Myocyte (in vitro differentiated cells): Measurements from ENCODE around the gene SH3YL1. TPM values are rescaled to one million over a fixed set of nuclear protein-coding genes. Genes with fewer than 3 reads are reported as not detected.
A peak's percentile ranks its signal among the peaks of the same experiment; 100 is the strongest.

Experiments used
- DNase-seq: peaks from one replicate; pipeline ENCODE4 v3.0.0-alpha.2; 2012; ENCODE audit warnings: low read depth
- total RNA-seq: library from RNA; depleted of rRNA; stranded (reverse); fragments of >200 nt; gene quantifications from 2 replicates; pipeline ENCODE4 v1.2.3, GENCODE V29; 2014

The SH3YL1 gene
- total RNA-seq, 1 donor from 2014 or later = 48.7 TPM

DNA sequence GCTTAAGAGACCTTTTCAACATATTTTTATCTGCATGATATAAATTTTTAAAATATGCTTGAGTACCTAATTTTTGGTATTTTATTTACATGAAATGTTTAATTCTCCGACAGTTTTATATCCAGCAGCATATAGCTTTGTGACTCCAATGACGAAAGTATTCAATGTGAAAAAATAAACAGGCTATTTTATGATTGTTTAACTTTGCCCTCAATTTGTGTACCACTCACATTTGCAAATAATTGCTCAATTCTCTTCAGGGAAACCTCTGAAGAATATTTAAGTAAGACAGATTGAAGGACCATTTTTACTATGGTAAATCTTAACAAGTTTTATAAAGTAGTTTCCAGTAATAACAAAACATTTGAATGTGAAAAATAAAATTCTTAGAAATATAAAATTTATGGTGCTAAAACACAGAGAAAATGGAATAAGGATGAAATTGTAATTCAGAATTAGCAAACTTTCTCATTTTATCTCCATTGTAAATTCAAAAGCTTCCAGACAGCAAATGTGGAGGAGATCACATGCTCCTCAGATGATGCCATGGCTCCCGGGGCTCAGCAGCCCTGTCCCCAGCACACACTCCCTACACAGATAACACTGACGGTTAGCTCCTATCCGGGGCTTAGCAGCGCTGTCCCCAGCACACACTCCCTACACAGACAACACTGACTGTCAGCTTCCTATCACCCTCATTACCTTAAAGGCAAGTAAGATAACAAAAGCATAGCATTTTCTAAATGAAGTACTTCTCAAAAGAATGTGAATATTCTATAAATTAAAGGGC lies 39.7 kb downstream of the SH3YL1 start:
- DNase-seq = no peak

DNA sequence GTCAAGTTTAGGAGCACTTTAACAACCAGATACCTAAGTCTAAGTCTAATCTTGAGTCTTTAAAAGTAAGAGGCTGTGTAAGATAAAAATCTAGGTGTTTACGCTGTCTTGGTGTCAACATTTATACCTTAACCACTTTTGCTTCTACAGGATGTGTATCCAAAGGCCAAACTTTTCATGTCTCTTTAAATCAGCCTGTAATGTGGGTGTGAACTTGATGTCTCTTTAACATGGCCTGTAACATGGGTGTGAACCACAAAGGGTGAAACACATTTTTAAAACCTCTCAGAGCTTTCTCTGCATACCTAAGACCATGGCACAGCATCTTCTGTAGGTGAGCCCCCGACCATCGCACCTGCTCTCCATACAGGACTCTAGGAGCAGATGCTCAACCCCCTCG lies 40.4 kb downstream of the SH3YL1 start:
- DNase-seq = no peak

DNA sequence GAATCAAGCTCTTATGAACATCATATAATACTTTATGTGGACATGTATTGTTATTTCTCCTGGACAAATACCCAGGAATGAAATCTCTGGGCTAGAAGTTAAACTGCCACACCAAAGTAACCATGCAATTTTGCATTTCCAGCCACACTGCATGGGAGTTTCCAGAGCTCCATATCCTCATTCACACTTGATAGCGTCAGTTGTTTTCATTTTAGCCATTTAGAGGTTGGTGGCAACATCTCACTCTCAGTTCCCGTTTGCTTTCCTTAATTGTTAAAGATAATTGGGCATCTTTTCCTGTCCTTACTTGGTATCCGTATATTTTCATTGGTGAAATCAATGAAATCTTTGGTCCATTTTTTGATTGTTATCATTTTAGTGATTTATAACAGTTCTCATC lies 47.8 kb downstream of the SH3YL1 start:
- no peak for DNase-seq

DNA sequence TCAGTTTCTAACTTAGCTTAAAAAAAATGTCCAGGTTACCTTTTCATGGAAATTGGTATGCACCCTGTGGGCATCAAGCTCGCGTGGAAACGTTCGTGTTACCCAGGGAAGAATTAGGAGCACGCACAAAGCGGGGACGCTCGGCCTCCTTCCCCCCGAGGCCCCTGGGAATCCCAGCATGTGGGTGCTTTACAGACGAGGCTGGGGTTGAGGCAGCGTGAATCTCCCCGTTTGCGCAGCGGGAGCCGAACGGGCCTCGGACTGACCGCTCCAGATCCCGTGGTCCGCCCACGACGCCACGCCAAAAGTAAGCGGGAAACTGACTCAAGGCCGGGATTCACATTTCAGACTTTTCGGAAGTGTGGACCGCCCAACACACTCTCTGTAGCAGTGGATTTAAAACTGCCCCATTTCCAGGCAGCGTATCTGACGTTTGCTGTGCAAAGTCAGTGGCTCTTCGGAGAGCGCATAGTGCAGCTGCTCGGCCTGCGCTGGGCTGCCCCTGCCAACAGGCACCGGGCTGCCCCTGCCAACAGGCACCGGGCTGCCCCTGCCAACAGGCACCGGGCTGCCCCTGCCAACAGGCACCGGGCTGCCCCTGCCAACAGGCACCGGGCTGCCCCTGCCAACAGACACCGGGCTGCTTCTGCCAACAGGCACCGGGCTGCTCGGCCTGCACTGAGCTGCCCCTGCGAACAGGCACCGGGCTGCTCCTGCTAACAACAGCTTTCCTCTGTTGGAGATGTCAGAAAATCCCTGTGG lies 49.7 kb downstream of the SH3YL1 start:
- DNase-seq = no peak

DNA sequence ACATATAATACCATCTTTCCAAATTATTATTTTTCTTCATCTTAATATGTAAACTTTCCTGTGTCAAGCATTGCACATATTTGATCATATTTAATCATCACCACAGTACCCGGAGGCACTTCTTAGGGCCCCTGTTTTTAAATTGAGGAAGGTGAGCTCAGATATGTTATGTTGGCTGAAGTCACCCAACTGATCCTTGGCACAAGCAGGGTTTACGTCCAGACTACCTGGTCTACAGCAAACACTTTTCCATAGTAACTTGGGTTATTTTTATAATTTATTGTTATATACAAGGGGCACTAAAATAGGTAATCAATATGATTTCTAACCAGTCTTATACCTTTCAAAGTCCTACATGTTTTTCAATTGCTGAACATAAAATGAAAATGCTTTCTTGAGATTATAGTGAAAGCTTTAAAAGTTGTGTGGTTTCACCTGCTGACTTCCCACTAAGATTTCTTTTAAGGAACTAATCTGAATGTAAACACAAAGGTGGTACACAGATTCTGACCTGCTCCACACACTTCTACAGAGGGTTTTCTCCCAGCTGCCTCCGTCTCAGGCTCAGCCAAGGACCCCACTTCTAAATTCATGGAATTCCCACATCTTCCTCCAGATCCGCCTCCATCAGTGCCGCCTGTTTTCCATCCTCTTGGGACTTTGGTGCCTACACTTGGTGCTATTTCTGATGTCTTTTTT lies 52.2 kb downstream of the SH3YL1 start:
- DNase-seq = no peak

DNA sequence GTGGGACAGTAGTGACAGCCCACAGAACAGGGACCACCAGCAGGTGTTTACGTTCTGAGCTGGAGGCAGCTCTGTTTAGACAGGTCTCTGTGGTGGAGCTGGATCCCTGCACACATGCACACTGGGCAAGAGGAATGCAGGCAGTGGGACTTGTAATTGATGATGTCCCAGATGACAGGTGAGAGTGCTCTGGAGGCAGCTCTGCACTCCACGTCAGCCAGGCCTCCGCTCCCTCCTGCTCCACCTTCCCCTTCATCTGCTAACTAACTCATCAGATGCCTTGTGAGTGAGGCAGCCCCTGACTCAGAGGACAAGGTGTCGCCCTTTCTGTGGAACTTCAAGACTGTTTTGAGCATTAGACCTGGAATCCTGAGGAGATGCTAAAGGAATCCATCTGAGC lies 53.2 kb downstream of the SH3YL1 start:
- no peak for DNase-seq

DNA sequence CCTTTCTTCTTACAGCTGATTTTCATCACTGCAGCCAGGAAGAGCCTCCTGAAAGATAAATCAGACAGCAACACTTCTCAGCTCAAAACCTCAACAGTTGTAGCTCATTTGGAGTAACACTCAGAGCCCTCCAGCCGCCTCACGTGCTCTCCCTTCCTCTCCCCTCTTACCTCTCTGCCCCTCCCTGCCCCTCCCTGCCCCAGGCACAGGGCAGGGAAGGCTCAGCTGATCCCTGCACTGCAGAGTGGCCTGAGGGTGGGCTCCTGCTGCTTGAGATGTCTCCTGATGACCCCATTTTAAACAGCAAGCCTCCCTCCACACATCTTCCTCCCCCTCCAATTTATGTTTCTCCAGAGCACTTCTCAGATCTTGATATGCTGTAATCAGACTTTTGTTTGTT lies 54.4 kb downstream of the SH3YL1 start:
- no peak for DNase-seq

DNA sequence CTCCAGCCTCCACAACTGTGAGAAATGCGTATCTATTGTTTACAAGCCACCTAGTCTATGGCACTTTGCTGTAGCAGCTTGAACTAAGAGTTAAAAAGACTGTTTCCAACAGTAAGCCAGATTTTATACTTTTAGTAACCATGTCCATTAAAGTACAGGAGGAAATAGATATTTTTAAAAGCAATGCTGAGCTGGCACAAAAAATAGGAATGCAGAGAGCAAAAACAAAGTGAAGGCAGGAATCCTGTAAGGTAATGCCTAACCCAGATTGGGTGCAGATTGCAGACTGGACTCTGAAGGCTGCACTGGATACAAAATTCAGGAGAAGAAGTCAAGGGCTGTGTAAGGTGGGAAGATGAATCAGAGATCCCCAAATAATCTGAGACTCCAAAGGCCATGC lies 55.5 kb downstream of the SH3YL1 start:
- no peak for DNase-seq

DNA sequence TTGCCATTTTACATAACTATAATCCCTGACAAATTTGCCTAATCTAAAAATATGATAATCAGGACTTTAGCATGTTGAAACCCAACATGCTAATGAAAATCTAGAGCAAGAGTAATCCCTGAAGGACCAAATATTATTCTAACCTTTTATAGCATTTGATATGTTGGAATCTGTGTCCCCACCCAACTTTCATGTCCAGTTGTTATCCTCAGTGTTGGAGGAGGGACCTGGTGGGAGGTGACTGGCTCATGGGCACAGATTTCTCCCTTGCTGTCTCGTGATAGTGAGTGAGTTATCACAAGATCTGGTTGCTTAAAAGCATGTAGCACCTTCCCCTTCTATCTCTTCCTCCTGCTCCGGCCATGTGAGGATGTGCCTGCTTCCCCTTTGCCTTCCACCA lies 59.8 kb downstream of the SH3YL1 start:
- DNase-seq = no peak

DNA sequence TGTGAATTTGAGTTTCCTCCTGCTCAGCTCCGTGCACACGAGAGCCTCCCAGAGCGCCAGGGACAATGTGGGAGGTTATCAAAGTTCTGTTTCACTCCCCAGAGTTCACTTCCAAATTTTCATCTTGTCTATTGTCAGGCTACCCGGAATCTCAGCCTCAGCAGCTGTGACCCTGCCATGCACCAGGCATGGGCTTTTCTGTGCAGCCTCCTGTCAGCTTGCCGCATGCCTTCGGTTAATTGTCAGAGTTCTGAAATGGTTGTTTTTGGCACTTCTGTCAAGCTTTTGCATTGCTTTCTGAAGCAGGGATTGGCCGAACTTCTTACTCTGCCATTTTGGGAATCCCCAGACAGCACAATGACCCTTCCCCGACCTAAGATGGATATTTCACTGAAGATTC lies 60.4 kb downstream of the SH3YL1 start:
- DNase-seq = no peak

DNA sequence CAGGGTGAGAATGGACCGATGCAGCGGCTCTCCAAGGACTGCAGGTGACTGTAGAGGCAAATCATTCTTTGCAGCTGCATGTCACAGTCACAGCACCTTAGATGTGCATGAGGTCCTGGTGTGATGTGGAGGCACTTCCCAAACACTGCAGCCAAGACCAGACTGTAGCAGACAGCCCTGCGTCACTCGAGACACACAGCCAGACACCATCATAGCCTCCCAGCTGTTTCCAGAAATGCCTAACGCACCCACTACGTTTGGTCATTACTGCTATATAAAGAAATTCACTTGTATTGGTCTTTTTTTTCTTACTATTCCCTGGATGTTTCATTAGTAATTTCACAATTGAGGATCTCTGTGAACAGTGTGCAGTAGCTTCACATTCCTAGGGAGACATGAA lies 60.9 kb downstream of the SH3YL1 start:
- no peak for DNase-seq

DNA sequence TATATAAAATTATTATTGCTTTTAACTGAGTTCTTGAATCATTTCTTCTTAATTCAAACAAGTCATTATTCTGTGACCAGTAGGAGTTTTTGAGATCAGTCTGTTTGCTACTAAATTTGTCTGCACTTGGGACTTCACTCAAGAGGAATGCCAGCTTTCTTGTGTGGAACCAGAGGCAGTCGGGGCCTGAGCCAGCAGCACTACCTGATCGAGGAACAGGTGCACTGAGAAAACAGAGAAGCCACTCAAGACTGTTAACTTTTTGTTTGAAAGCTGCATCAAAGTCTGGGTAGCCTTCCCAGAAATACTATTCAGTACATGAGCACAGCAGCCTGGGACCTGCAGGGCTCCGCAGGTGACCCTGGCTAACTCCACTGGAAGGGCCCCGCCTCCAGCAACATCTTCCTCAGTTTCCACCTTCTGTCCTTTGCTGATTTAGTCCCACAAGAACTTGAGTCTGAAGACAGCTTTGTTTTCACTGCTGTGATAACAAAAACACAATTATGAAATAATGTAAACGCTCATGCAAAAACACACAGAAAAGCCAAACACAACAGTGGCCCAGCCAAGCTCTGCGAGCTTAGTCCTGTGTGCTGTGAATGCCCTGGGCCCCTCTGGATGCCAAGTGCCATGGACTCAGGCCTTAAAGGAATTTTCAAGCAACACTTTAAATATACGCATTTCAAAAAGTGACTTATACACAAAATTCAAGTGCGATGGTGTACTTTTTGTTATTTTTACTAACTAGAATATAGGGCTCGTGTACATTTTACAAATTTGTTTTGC lies 62.0 kb downstream of the SH3YL1 start:
- DNase-seq = no peak

DNA sequence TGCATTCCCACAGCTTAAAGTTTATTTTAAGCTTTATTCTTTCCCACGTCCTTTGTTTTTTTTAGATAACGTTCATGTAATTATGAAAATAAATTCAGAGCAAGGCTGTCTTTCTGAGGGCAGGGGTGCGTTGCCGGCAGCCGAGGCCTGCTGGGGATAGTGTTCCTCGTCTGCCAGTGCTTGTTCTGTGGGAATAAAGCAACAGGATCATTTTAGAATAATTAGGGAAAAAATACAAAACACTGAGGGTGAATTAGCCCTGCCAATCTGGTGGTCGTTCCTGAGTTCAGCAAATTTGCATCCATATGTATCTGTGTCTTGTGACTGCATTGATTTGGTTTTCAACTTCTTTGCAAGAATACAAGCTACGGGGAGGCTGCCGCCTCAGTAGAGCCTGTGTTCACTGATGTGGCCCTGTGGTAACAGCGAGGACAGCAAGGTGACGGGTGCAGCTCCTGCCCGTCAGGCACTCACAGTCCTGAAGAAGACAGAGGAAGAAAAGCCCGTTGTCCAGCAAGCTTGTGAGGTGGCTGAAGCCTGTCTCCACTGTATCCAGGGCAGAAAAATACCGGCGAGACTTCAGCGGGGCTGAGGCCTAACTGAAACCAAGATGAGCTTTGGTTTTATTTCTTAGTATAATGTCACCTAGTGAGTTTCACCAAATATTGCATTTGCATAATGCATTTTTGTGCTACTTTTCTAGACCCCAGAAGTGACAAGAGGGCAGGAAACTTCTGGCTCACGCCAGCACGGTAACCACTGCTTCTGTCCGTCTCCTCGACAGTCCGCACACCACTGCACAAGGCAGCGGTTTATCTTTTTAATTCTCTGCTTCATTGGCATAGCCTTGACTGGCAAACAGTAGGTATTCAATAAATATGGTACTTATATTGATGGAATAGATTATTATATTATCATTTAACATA lies 64.5 kb downstream of the SH3YL1 start:
- no peak for DNase-seq

DNA sequence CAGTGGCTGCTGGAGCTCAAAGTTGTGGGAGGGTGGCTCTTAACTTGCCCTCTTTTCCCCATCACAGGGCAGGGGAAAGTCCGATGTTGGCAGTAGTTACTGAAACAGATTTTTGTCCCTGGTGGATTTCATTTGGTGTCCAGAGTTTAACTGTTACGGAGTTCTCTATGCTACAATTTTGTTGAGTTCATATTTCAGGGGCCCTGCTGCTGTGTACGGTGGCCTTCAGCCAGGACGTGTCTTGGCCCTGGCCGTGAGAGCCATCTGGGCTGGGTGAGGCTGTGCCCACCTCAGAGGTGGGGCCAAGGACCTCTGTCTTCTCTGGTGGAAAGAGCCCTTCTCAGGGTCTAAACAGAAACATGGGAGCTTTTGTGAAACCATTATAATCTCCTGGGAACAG lies 67.4 kb downstream of the SH3YL1 start:
- no peak for DNase-seq

DNA sequence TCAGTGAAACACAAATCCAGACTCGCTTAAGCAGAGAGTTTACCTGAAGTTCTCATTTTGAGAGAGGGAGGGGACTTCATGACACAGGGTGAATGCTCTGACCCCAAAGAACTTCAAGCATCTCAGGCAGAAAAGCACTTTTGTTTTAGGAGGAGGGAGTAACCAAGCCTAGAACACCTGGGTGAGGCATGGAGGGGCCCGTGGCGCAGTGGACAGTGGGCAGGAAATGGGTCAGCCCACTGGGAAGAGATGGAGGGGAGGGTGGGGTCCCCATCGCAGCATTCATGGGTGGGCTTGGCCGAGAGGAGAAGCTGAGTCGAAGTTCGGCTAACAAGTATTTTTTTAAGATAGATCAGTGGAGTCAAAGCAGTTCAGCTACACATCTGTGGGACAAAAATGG lies 67.9 kb downstream of the SH3YL1 start:
- no peak for DNase-seq

DNA sequence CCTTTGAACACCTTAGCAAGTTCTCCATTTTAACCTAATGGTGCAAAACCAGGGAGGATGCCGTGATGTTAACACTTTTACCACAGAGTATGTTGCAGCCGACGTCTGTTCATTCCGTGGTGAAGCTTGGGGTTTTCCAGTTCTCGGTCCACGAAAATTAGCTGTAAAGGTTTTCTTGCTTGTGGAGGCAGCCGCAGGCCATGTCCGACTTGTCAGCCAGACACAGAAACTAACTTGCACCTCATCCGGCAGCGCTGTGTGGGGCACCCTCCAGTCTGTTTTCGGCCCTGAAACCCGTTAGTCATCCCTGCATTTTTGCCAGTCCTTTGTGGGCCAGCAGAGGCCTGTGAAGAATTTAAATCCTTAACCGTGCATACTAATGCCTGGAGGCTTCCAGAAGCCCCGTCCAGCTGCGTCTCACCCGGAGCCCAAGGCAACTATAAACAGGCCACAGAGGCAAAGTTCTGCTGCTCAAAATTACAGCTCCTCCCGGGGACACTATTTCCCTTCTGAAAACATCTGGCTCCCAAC lies 70.6 kb downstream of the SH3YL1 start:
- peak; percentile 31 for DNase-seq

DNA sequence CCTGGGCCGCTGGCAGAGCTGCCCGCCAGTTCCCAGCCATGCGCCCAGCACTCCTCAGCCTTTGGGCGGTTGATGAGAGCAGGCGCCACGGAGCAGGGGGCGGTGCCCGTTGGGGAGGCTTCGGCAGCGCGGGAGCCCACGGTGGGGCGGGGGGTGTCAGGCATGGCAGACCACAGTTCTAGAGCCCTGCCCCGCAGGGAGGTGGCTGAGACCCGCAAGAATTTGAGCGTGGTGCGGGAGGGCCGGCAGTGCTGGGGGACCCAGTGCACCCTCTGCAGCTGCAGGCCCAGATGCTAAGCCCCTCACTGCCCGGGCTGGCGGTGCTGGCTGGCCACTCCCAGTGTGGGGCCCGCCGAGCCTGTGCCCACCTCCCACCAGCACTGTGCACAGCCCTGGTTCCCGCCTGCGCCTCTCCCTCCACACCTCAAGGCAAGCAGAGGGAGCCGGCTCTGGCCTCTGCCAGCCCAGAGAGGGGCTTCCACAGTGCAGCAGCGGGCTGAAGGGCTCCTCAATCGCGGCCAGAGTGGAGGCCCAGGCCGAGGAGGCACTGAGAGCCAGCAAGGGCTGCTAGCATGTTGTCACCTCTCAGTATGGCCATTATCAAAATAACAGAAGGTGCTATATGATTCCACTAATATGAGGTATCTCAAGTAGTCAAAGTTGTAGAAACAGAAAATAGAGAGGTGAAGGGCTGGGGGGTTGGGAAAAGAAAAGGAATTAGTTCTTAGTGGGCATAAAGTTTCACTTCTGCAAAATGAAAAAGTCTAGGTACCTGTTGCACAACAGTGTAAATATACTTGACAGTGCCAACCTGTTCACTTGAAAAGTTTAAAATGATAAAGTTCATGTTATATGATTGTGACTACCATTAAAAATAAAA lies 72.3 kb downstream of the SH3YL1 start:
- DNase-seq = no peak

DNA sequence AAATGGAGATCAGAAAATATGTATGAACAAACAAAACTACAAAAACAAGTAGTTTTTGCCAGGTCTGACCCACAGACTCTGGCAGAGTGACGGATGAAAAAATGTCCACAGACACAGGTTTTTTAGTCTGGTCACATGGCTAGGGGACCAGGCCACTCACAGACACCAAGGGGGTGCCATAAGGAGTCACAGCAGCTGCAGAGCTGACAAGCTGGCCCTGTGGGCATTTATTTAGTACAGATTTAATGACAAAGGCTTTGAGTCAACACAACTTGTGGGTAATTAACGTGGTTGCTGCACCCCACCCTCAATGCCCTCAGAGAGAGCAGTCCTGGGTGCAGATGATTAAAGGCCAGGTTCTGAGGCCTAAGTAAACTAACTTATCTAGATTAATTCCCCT lies 76.0 kb downstream of the SH3YL1 start:
- DNase-seq = no peak

DNA sequence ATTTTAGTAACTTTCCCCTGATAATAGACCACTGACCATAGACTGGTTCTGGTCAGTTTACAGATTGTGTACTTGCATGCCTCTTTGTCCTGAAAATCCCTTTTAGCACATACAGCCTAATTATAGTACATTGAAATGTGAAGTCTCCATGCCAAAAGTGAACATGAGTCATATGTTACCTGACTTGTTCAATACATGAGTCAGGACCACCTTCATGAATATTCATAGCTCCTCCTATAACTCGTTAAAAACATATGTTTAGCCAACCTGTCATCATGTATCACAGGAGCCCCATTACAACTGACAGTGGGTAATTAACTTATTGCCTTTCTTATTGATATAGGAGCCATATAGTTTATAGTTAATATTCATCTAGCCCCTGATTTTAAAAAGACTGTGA lies 78.6 kb downstream of the SH3YL1 start:
- no peak for DNase-seq
